Spinal cord (tissue), 10 donors: Measurements from ENCODE around the gene NCAM1. TPM values are rescaled to one million over a fixed set of nuclear protein-coding genes. Genes with fewer than 3 reads are reported as not detected.

Experiments used
- DNase-seq, 6 donors: peaks; one replicate each; pipeline versions ENCODE4 v3.0.0 to v3.0.0-alpha.2; 2013 to 2015; ENCODE audit warnings: low spot score in 6 of 6, low read depth in 4 of 6
- H3K27ac ChIP-seq: one replicate; pipeline ENCODE4 v1.5.1; 2013; ENCODE audit warnings: low read depth, low read length, control low read depth
- H3K27me3 ChIP-seq: one replicate; pipeline ENCODE4 v1.6.1; 2013; ENCODE audit warnings: low read length; ENCODE audit not compliant: control insufficient read depth, insufficient read depth
- H3K36me3 ChIP-seq: one replicate; pipeline ENCODE4 v1.6.1; 2013; ENCODE audit warnings: low read length; ENCODE audit not compliant: control insufficient read depth, insufficient read depth
- H3K4me1 ChIP-seq: one replicate; pipeline ENCODE4 v1.6.1; 2013; ENCODE audit warnings: low read length; ENCODE audit not compliant: control insufficient read depth, insufficient read depth
- H3K4me3 ChIP-seq: one replicate; pipeline ENCODE4 v1.5.1; 2013; ENCODE audit warnings: low read depth, low read length, control low read depth
- H3K9me3 ChIP-seq: one replicate; pipeline ENCODE4 v1.6.1; 2013; ENCODE audit warnings: low read length; ENCODE audit not compliant: control insufficient read depth, insufficient read depth
- WGBS: methylation state at CpG from one replicate; pipeline ENCODE4 v1.1.5; 2013; ENCODE audit warnings: missing lambda C conversion rate; ENCODE audit not compliant: insufficient coverage; 5-methylcytosine and 5-hydroxymethylcytosine counted together
- polyA plus RNA-seq, 2 donors: library from polyadenylated mRNA; unstranded; fragments of 120-200 nt; gene quantifications; one replicate each; pipeline ENCODE4 v1.2.1, GENCODE V29; 2013; ENCODE audit not compliant: insufficient read length in 2 of 2
- total RNA-seq, 2 donors: library from RNA; depleted of rRNA in 1 of 2; stranded (reverse); fragments of 120-200 nt in 1 of 2; fragments of >200 nt in 1 of 2; gene quantifications; one replicate each; pipeline versions ENCODE4 v1.2.3 to v1.2.4, GENCODE V29; 2013 to 2014
- donor health status: healthy.

The NCAM1 gene
- total and polyA plus RNA-seq, 4 donors = 205 to 523 (median 383) TPM

DNA sequence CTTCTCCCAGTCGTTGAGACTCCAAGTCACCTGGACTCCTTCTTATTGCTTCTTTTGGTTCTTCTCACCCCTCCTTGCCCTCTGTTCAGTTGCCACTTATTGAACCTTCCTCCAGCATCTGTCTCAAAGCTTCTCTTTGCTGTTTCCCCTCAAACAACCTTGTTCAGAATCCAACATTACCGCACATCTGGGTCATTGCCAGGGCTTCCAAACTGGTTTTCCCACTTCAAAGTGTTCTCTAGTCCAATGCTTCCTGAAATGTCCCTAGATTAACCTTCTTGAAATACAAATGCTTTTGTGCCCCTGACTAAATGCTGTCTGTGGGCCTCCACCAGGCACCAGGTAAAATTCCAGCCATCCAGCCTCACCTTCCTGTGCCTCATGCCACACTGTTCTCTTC, 252.3 kb downstream of the NCAM1 start:
- H3K4me1 ChIP-seq = no peaks in the 10 kb centered on the region
- DNase-seq = no peak
- no peaks in the 10 kb centered on the region for H3K9me3 ChIP-seq
- 86% methylated on average over 2 of the region's 2 CpGs for WGBS
- no peak overlapping the region for H3K4me3 ChIP-seq
- peaks cover 38% of the 10 kb centered on the region for H3K36me3 ChIP-seq
- H3K27ac ChIP-seq = no peak overlapping the region
- H3K27me3 ChIP-seq = no peaks in the 10 kb centered on the region

DNA sequence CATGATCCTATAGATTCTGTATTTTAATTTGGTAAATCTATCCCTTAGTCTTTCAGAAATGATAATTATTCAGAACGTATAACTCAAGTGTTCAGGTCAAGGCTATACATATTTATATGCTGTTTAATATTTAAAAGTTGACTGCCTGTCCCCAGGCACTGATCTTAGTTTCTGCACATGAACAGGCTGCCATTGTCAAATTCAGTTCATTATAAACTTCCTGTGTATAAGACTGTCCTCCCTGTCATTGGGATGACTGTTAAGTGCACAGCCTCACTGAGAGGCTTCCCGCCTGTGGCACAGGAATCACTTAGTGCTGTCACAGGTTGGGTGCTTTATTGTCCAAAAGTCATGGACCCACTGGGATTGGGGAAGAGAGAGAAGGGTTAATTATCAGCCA, 261.0 kb downstream of the NCAM1 start:
- Histone ChIP-seq H3K27ac (no peak overlapping the region), H3K9me3 (peaks cover 3% of the 10 kb centered on the region), H3K36me3 (peaks cover 15% of the 10 kb centered on the region), H3K4me1 (no peaks in the 10 kb centered on the region), H3K27me3 (no peaks in the 10 kb centered on the region), H3K4me3 (no peak overlapping the region)
- no CpG with 5 or more reads among the region's 2 CpGs for WGBS
- DNase-seq = no peak

DNA sequence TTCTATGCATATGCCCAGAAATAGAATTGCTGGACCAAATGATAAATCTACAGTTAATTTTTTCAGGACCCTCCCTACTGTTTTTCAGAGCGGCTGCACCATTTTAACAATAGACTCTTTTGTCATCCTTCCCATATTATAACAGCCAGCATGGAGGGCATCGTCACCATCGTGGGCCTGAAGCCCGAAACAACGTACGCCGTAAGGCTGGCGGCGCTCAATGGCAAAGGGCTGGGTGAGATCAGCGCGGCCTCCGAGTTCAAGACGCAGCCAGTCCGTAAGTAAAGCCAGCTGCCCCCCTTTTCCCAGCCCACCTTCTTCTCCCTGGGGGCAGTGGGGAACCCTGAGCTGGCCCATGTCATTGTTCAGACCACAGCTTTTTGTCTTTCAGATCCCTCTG, 273.7 kb downstream of the NCAM1 start:
- no peaks in the 10 kb centered on the region for H3K27me3 ChIP-seq
- H3K9me3 ChIP-seq = no peaks in the 10 kb centered on the region
- H3K36me3 ChIP-seq = peaks cover 59% of the 10 kb centered on the region
- DNase-seq = no peak
- H3K27ac ChIP-seq = no peak overlapping the region
- H3K4me3 ChIP-seq = no peak overlapping the region
- 83% methylated on average over 14 of the region's 14 CpGs for WGBS
- no peaks in the 10 kb centered on the region for H3K4me1 ChIP-seq

DNA sequence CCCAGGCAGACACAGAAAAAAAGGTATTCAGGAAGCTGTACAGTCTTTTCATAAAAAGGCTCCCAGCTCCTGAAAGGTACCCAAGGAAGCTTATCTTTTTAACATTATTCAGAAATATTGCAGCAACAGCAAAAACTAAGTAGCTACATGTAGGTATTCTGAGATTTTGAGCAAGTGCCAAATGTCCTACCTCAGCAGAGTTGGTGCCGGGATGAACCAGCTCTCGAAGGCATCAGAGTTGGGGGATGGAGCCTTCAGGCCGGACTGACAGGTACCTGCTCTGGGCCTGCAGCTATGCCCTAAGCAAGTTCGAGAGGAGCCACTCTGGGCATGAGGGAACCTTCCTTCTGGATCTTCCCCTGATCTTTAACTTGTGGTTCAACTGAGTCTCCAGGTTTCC, 276.0 kb downstream of the NCAM1 start:
- no peaks in the 10 kb centered on the region for H3K9me3 ChIP-seq
- no peak overlapping the region for H3K27ac ChIP-seq
- no peak overlapping the region for H3K4me3 ChIP-seq
- H3K36me3 ChIP-seq = peaks cover 57% of the 10 kb centered on the region
- H3K27me3 ChIP-seq = no peaks in the 10 kb centered on the region
- 93% methylated on average over 4 of the region's 4 CpGs for WGBS
- DNase-seq = no peak
- H3K4me1 ChIP-seq = peaks cover 3% of the 10 kb centered on the region

DNA sequence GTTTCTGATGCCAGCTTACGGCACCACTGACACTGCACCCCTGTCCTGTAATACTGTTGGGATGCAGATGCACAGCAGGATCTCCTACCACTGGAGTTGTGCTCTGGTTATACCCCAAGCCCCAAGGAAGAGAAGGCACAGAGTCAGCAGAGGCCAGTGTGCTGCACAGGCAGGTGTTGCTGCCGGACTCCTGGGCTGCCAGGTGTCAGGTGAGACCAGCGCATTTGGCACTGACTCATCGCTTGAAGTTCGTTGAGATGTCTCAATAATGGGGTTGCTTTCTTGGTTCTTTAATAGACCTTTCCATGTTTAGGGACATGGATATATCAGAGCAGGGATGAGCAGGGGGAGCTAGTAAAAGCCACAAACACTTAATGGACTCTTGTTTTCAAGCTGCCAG, 277.5 kb downstream of the NCAM1 start:
- H3K4me3 ChIP-seq = no peak overlapping the region
- H3K27ac ChIP-seq = no peak overlapping the region

DNA sequence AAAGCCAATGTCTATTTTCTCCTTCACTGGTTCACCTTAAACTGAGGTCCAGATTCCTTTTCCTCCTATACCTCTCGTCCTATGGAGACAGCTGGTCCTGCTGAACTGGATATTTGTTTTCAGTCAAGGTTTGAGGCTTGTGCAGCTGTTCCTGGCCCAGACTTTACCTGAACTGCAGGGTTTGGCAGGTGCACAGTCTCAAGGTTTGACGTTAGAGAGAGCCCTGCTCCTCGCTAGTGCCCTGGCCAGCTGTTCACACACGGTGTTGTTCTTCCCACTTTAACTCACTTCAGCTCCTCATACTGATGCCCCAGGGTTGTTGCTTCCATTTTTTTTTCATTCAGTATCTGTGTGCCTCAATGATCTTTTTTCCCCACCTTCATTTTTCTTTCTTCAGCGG, 279.2 kb downstream of the NCAM1 start:
- Histone ChIP-seq H3K4me3 (no peak overlapping the region), H3K36me3 (peaks cover 35% of the 10 kb centered on the region), H3K9me3 (no peaks in the 10 kb centered on the region), H3K27ac (no peak overlapping the region), H3K27me3 (no peaks in the 10 kb centered on the region), H3K4me1 (peaks cover 15% of the 10 kb centered on the region)
- 86% methylated on average over 4 of the region's 5 CpGs for WGBS
- peak in 1 of 6 donors; percentile 28 for DNase-seq

More for the DNA sequence above, 277.5 kb downstream of the NCAM1 start:
- no peak for DNase-seq
- 97% methylated on average over 4 of the region's 5 CpGs for WGBS
- peaks cover 45% of the 10 kb centered on the region for H3K36me3 ChIP-seq
- peaks cover 13% of the 10 kb centered on the region for H3K4me1 ChIP-seq
- no peaks in the 10 kb centered on the region for H3K9me3 ChIP-seq
- H3K27me3 ChIP-seq = no peaks in the 10 kb centered on the region

DNA sequence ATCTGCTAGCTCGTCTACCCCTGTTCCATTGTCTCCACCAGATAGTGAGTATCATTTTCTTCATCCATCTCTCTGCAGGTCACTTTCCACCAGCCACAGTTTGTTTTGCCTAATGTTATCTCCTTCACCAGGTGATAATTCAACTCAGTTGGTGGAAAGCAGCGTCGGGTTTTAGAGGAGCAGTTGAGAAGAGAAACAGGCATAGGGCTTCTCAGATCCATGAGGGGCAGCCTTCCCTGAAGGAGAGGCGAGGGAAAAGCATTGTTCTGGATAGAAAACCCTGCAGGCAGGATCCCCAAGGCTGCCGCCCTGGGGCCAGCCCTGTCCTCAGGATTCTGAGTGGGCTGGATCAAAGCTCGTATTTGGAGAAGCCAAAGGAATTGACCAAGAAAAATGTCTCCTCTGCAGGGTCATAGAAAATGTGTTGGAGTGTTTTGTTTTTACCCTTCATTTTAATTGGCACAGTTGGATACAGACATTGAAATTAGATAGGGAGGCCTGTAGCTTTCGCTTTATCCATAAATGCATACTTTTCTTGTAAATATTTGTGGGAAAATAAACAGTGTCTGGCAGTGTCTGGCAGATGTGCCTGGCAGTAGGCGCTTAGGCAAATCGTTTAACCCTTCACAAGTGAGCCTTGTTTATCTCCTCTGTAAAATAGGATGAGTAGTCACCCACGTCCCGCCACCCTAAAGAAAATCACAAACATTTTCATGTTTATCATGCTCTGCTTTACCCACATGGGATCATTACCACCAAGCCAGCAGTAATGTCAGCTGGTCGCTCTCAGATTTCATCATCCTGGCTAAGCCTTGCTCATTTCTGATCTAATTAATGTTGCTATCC, 279.8 kb downstream of the NCAM1 start:
- 73% methylated on average over 10 of the region's 12 CpGs for WGBS
- no peaks in the 10 kb centered on the region for H3K9me3 ChIP-seq

DNA sequence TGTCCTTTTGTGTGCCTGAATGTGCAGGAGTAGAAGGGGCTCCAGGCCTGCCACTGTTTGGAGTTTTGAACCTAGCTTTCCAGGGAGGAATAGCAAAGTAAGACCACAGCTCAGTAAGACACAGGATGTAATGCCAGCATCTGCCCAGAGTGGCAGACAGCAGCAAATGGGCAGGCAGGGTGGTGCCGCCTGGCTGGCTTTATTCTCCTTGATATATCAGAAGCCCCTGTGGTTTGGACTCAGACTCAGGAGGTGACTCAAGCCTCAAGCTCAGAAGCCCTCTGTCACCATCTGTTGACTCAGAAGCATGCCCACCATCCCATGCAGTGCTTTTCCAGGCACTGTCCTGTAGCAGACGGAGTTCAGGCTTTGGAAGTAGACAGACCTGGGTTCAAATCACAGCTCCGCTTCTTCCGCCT, 280.4 kb downstream of the NCAM1 start:
- 94% methylated on average over 4 of the region's 4 CpGs for WGBS
- DNase-seq = peak in 2 of 6 donors; percentile 24 to 32
- Histone ChIP-seq H3K4me3 (no peak overlapping the region), H3K4me1 (peaks cover 15% of the 10 kb centered on the region), H3K36me3 (peaks cover 23% of the 10 kb centered on the region), H3K9me3 (no peaks in the 10 kb centered on the region), H3K27me3 (no peaks in the 10 kb centered on the region), H3K27ac (peak overlapping the region; percentile 11)

More for the DNA sequence above, 279.8 kb downstream of the NCAM1 start:
- H3K4me3 ChIP-seq = no peak overlapping the region
- H3K4me1 ChIP-seq = peaks cover 15% of the 10 kb centered on the region
- no peak overlapping the region for H3K27ac ChIP-seq
- H3K27me3 ChIP-seq = no peaks in the 10 kb centered on the region
- H3K36me3 ChIP-seq = peaks cover 29% of the 10 kb centered on the region
- peak in 1 of 6 donors; percentile 25 for DNase-seq

DNA sequence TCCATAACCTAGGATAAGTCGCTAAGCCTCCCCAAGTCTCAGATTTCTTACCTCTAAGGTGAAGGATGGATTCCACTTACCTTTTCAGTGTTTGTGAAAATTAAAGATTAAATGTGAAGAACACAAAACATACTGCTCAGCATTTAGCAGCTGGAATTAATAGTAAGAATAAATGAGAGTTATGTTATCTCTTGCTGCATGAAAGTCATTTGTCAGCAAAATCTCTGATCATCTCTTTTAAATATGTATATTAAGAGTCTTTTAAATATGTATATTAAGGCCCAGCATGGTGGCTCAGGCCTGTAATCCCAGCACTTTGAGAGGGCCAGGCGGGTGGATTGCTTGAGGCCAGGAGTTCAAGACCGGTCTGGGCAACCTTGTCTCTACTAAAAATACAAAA, 280.8 kb downstream of the NCAM1 start:
- WGBS = no CpG with 5 or more reads among the region's 3 CpGs
- peak overlapping the region; percentile 11 for H3K27ac ChIP-seq
- H3K9me3 ChIP-seq = no peaks in the 10 kb centered on the region
- H3K27me3 ChIP-seq = no peaks in the 10 kb centered on the region
- H3K4me1 ChIP-seq = peaks cover 15% of the 10 kb centered on the region
- no peak overlapping the region for H3K4me3 ChIP-seq
- peaks cover 20% of the 10 kb centered on the region for H3K36me3 ChIP-seq
- DNase-seq = no peak
